Prostate gland (tissue), 2 donors: ENCODE measurements around the gene DCAF16. TPM values are rescaled to one million over a fixed set of nuclear protein-coding genes. Genes with fewer than 3 reads are reported as not detected.

Experiments used
- DNase-seq: peaks from one replicate; pipeline ENCODE4 v3.0.0-alpha.2; 2019; ENCODE audit warnings: low spot score
- H3K27ac ChIP-seq, 2 donors: fragments of 200-600 bp; sonication (generic); 2 replicates each; pipeline ENCODE4 v1.5.1; 2017 to 2019
- H3K27me3 ChIP-seq: fragments of 200-600 bp; sonication (generic); replicated peaks from 2 replicates; pipeline ENCODE4 v1.5.1; 2019; ENCODE audit not compliant: insufficient read depth
- H3K36me3 ChIP-seq, 2 donors: fragments of 200-600 bp; sonication (generic); 1 replicate in 1 of 2; 2 replicates in 1 of 2; pipeline versions ENCODE4 v1.5.1 to v1.8.1; 2017 to 2019
- H3K4me1 ChIP-seq: fragments of 200-600 bp; sonication (generic); replicated peaks from 2 replicates; pipeline ENCODE4 v1.5.1; 2019
- H3K4me3 ChIP-seq, 2 donors: fragments of 200-600 bp; sonication (generic); 2 replicates each; pipeline ENCODE4 v1.5.1; 2017 to 2019
- H3K9me3 ChIP-seq: fragments of 200-600 bp; sonication (generic); 2 replicates; pipeline ENCODE4 v1.5.1; 2017
- POLR2A ChIP-seq: fragments of 450-650 bp; IDR thresholded peaks from one replicate; pipeline ENCODE4 v1.6.1; 2016; ENCODE audit warnings: antibody characterized with exemption, mild to moderate bottlenecking
- POLR2AphosphoS5 ChIP-seq: sonication (generic); formaldehyde crosslinking; IDR thresholded peaks from one replicate; pipeline ENCODE4 v1.6.1; 2017; ENCODE audit warnings: antibody characterized with exemption
- WGBS: methylation state at CpG from one replicate; pipeline ENCODE4 v1.1.5; 2018; 5-methylcytosine and 5-hydroxymethylcytosine counted together
- intact Hi-C: fragments of 100-400 bp; cut with DNase I; formaldehyde crosslinking; loops from one replicate; pipeline ENCODE4 v1.14.2; 2022
- total RNA-seq, 2 donors: library from RNA; depleted of rRNA; stranded (reverse); fragments of >200 nt; gene quantifications; one replicate each; pipeline ENCODE4 v1.1.0, GENCODE V29; 2016
- TF ChIP-seq, protein P1 (sequence below), 4 experiments: fragments of 200-600 bp in 2 of 4; fragments of 450-650 bp in 2 of 4; sonication (generic) in 2 of 4; IDR thresholded peaks; 1 replicate in 3 of 4; 2 replicates in 1 of 4; pipeline ENCODE4 v1.5.1; 2016 to 2019; ENCODE audit warnings: antibody characterized with exemption in 4 of 4, mild to moderate bottlenecking in 2 of 4, moderate library complexity in 2 of 4

DCAF16 gene
- total RNA-seq, 2 donors from 2014 or later, result 33.0 to 44.0 TPM

- H3K4me1 ChIP-seq, result no peaks in the 10 kb centered on the region
- H3K27me3 ChIP-seq, result no peaks in the 10 kb centered on the region
- WGBS, result 37% methylated on average over 5 of the region's 5 CpGs
- TF ChIP-seq POLR2A (no peak), POLR2AphosphoS5 (no peak)
- TF ChIP-seq, protein P1, sequence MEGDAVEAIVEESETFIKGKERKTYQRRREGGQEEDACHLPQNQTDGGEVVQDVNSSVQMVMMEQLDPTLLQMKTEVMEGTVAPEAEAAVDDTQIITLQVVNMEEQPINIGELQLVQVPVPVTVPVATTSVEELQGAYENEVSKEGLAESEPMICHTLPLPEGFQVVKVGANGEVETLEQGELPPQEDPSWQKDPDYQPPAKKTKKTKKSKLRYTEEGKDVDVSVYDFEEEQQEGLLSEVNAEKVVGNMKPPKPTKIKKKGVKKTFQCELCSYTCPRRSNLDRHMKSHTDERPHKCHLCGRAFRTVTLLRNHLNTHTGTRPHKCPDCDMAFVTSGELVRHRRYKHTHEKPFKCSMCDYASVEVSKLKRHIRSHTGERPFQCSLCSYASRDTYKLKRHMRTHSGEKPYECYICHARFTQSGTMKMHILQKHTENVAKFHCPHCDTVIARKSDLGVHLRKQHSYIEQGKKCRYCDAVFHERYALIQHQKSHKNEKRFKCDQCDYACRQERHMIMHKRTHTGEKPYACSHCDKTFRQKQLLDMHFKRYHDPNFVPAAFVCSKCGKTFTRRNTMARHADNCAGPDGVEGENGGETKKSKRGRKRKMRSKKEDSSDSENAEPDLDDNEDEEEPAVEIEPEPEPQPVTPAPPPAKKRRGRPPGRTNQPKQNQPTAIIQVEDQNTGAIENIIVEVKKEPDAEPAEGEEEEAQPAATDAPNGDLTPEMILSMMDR (IDR thresholded peaks at IDR 0.05), result no peak
- H3K36me3 ChIP-seq, result no peaks in the 10 kb centered on the region
- H3K27ac ChIP-seq, result no peak overlapping the region
- DNase-seq, result no peak
- H3K9me3 ChIP-seq, result no peaks in the 10 kb centered on the region
- no peak overlapping the region for H3K4me3 ChIP-seq
- intact Hi-C loops, result no loop called here
Measured at GRCh38 chr4:17763931-17764330, 46.6 kb downstream of the DCAF16 start.

DNA sequence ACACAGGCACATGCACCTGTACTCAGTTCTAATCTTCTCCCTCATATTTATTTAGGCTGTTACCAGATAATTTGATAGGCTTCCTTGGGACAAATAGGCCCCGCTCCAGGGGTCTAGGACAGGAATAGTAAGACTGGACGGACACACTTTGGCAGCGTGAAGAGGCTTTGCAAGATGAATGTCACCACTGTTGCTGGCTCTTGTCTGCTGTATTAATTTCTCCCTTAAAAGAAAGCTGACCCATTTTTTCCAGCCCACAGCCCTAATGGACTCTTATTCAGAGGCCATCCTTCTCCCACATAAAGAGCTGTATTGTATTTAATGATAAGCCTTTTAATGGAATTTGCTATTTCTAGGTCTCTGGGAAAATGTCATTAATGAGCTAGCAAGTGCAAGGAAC, 47.1 kb downstream of the DCAF16 start:
- TF ChIP-seq POLR2AphosphoS5, result no peak
- TF ChIP-seq, protein P1 (IDR thresholded peaks at IDR 0.05), result no peak
- TF ChIP-seq POLR2A, result no peak
- no peak overlapping the region for H3K27ac ChIP-seq
- no peak overlapping the region for H3K4me3 ChIP-seq
- DNase-seq, result no peak
- 81% methylated on average over 3 of the region's 3 CpGs for WGBS
- intact Hi-C loops, result no loop called here
- no peaks in the 10 kb centered on the region for H3K36me3 ChIP-seq
- no peaks in the 10 kb centered on the region for H3K27me3 ChIP-seq
- H3K9me3 ChIP-seq, result no peaks in the 10 kb centered on the region
- H3K4me1 ChIP-seq, result no peaks in the 10 kb centered on the region

DNA sequence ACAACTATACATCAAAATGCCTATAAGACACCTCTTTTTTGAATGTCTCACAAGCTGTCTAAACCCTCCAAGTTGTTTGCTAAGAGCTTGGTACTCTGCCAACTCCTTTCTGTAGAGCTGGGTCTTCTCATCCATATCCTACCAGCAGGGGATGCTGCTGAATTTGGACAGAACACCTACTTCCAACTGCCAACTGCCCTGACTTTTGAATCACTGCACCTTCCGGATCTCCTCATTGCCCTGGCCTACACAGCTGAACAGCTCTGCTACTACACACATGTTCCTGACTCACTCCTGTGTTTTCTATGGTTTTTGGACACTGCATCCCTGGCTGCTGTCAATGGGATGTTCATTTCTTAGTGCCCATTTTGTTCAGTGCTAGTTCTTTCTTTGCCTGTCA, 47.8 kb downstream of the DCAF16 start:
- intact Hi-C loops, result no loop called here
- TF ChIP-seq POLR2AphosphoS5, result no peak
- TF ChIP-seq, protein P1 (IDR thresholded peaks at IDR 0.05), result no peak
- TF ChIP-seq POLR2A, result no peak
- Histone ChIP-seq H3K36me3 (no peaks in the 10 kb centered on the region), H3K4me1 (no peaks in the 10 kb centered on the region), H3K4me3 (no peak overlapping the region), H3K27ac (no peak overlapping the region), H3K27me3 (no peaks in the 10 kb centered on the region), H3K9me3 (no peaks in the 10 kb centered on the region)
- no peak for DNase-seq
- 71% methylated on average over 1 of the region's 1 CpG for WGBS

GRCh38 chr4:17761062-17761461, 49.5 kb downstream of the DCAF16 start:
- Histone ChIP-seq H3K4me1 (no peaks in the 10 kb centered on the region), H3K27me3 (no peaks in the 10 kb centered on the region), H3K27ac (no peak overlapping the region), H3K36me3 (no peaks in the 10 kb centered on the region), H3K4me3 (no peak overlapping the region), H3K9me3 (no peaks in the 10 kb centered on the region)
- TF ChIP-seq POLR2A, result no peak
- no peak for TF ChIP-seq POLR2AphosphoS5
- TF ChIP-seq, protein P1 (IDR thresholded peaks at IDR 0.05), result no peak
- WGBS, result 44% methylated on average over 1 of the region's 1 CpG
- DNase-seq, result no peak
- intact Hi-C loops, result no loop called here

DNA sequence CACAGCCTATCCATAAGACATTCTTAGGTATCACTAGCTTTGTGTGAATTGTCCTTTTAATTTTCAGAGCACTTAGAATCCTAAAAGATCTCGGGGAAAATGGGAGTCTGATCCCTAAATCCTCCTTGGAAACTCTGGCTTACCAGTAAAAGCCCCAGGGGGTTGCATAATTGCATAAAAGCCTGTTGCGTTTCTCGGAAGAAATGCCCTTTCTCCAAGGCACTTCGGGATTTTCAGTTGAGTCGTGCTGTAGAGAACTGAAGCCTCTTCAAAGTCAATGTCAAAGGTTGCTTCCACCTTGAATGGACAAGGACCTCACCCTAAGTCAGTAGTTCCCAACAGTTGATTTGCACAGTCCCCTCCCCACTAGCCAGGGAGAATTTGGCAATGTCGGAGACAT, 49.9 kb downstream of the DCAF16 start:
- no peaks in the 10 kb centered on the region for H3K9me3 ChIP-seq
- no peaks in the 10 kb centered on the region for H3K36me3 ChIP-seq
- no peak for DNase-seq
- 82% methylated on average over 6 of the region's 6 CpGs for WGBS
- H3K4me3 ChIP-seq, result no peak overlapping the region
- no peaks in the 10 kb centered on the region for H3K27me3 ChIP-seq
- no peaks in the 10 kb centered on the region for H3K4me1 ChIP-seq
- intact Hi-C loops, result no loop called here
- TF ChIP-seq POLR2A (no peak), POLR2AphosphoS5 (no peak)
- H3K27ac ChIP-seq, result no peak overlapping the region
